Activated CD4-positive, alpha-beta memory T cell treated with anti-CD3 and anti-CD28 coated beads for 36 hours (primary cell): Measurements from ENCODE around the gene TSC22D3. TPM values are rescaled to one million over a fixed set of nuclear protein-coding genes. Genes with fewer than 3 reads are reported as not detected.

Source experiments
- CTCF ChIA-PET: fragments of 350-600 bp; sonication (Branson Sonifier 250); formaldehyde crosslinking; loops from one replicate; lab custom pipeline; 2021; ENCODE audit warnings: antibody characterized with exemption, inconsistent platforms; lab: Charles Lee
- POLR2A ChIA-PET: fragments of 350-600 bp; sonication (Branson Sonifier 250); formaldehyde crosslinking; loops from one replicate; lab custom pipeline; 2021; ENCODE audit warnings: antibody characterized with exemption; lab: Charles Lee
- DNase-seq: peaks from one replicate; pipeline ENCODE4 v3.0.0-alpha.2; 2020
- H3K27ac Mint-ChIP-seq: one replicate; pipeline ENCODE4 v1.8.0; 2021; ENCODE audit warnings: mixed read lengths
- H3K27me3 Mint-ChIP-seq: one replicate; pipeline ENCODE4 v1.8.0; 2021; ENCODE audit warnings: mixed read lengths
- H3K36me3 Mint-ChIP-seq: one replicate; pipeline ENCODE4 v1.8.0; 2021; ENCODE audit warnings: mixed read lengths
- H3K4me1 Mint-ChIP-seq: one replicate; pipeline ENCODE4 v1.8.0; 2021; ENCODE audit warnings: low read depth, mixed read lengths
- H3K4me3 Mint-ChIP-seq: one replicate; pipeline ENCODE4 v1.8.0; 2021; ENCODE audit warnings: mild to moderate bottlenecking, mixed read lengths
- H3K9me3 Mint-ChIP-seq: one replicate; pipeline ENCODE4 v1.8.0; 2021; ENCODE audit warnings: mixed read lengths
- intact Hi-C: fragments of 100-400 bp; cut with micrococcal nuclease; formaldehyde crosslinking; loops from one replicate; pipeline ENCODE4 v1.15.1; 2023
- total RNA-seq, 2 experiments: library from RNA; stranded (reverse); gene quantifications; one replicate each; pipeline ENCODE4 v1.2.3, GENCODE V29; 2021

TSC22D3 gene
- total RNA-seq, 2 experiments from 2014 or later, result 26.0 to 28.2 TPM

DNA sequence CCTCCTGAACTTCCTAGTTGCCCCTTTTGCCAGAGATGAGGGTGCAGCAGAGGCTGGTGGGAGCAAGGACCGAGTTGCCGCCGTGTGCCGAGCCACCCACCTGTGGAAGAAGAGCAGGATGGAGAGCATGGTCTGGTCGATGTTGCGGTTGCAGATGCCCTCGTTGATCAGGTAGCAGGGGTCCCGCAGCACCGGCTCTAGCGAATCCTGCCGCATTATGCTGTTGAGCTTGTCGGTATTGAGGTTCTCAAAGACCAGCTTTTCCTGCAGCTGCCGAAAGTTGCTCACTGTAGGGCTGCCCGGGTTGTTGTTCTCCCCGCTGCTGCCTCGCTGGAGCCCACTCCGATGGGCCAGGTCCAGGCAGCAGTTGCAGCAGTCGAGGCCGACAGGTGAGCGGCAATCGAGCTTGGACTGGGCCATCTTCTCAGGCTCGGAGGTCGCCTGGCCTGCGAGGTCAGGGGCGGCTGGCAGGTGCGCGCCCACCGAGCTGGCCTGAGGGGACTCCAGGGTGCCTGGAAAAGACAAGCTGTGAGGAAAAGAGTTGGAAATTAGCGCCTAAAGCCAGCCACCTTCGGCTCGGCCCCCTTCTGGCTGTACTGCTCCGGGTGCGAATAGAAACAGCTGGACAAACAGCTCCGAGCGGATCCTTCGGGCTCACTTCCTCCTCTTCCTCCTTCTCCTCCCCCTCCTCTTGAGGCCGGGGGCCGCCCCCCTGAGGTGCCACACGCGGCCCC is 420 bp downstream of the TSC22D3 start:
- DNase-seq, result no peak
- ChIA-PET CTCF (interaction anchor here (0.6 to 8.1 kb wide), 13 partner anchors 21 to 237 kb away, joined by 3 to 194 read pairs (median 5); partner anchors contain the start of gene PRPS1), POLR2A (interaction anchor here (1.2 to 1.9 kb wide), 2 partner anchors 102 to 147 kb away, joined by 6 to 9 read pairs; partner anchors contain the start of gene PRPS1)
- peaks cover 7% of the 10 kb centered on the region for H3K4me1 Mint-ChIP-seq
- H3K36me3 Mint-ChIP-seq, result no peaks in the 10 kb centered on the region
- H3K4me3 Mint-ChIP-seq, result peak overlapping the region; percentile 86
- H3K27ac Mint-ChIP-seq, result no peak overlapping the region
- intact Hi-C loops, result loop anchor here (5.0 kb wide), 1 partner anchor 52 kb away; the partner anchor contains the start of gene MID2
- H3K9me3 Mint-ChIP-seq, result no peaks in the 10 kb centered on the region
- H3K27me3 Mint-ChIP-seq, result no peaks in the 10 kb centered on the region

DNA sequence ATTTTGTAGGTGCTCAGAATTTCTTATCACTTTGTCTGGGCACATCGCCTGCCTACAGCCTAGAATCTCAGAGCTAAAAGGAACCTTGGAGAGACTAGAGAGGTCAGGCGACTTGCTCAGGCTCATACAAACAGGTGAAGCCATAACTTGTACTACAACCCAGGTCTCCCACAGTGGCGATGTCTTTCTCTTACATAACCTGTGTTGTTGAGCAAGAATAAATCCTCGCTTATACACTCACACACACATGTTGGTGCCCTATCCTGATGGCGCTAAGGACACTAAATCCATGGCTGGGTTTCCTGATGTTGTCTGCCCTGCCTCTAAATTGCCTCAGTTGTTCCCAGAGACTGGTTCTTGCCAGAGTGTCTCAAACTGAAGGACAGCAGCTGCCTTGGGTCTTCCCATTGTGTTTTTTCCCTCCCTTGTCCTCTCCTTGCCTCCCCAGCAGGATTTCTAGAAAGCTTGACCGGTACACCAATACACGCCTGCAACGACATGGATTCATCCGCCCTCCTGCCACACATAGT is 1.6 kb downstream of the TSC22D3 start:
- DNase-seq, result no peak
- CTCF ChIA-PET, result interaction anchor here (2.0 to 8.1 kb wide), 4 partner anchors 33 to 117 kb away, joined by 7 to 194 read pairs (median 52); no protein-coding TSS in a partner anchor
- peaks cover 7% of the 10 kb centered on the region for H3K4me1 Mint-ChIP-seq
- no peaks in the 10 kb centered on the region for H3K9me3 Mint-ChIP-seq
- intact Hi-C loops, result no loop called here
- no peak overlapping the region for H3K27ac Mint-ChIP-seq
- H3K27me3 Mint-ChIP-seq, result no peaks in the 10 kb centered on the region
- POLR2A ChIA-PET, result no interaction called here
- no peak overlapping the region for H3K4me3 Mint-ChIP-seq
- H3K36me3 Mint-ChIP-seq, result no peaks in the 10 kb centered on the region

DNA sequence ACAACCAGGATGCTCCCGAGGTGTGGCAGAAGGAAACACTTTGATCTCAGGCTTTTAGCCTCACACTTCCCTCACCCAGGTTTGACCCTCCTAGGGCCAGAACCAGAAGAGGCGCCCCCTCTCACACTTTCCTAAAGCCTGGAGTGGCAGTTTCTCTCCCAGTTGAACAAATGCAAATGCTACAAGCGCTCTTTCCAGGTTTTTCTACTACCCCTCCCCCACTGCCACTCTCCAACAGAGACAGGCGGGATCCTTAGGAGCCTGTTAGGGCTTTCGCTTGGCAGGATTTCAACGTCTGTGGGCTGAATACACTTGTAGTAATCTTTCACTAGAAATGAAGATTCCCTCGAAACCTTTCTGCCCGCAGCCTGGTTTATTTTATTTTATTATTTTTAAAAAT is 2.4 kb downstream of the TSC22D3 start:
- no peaks in the 10 kb centered on the region for H3K36me3 Mint-ChIP-seq
- H3K27ac Mint-ChIP-seq, result no peak overlapping the region
- intact Hi-C loops, result no loop called here
- H3K4me1 Mint-ChIP-seq, result peaks cover 7% of the 10 kb centered on the region
- CTCF ChIA-PET, result interaction anchor here (8.1 kb wide), 1 partner anchor 116 kb away, joined by 194 read pairs; no protein-coding TSS in a partner anchor
- POLR2A ChIA-PET, result no interaction called here
- no peaks in the 10 kb centered on the region for H3K9me3 Mint-ChIP-seq
- H3K4me3 Mint-ChIP-seq, result no peak overlapping the region
- H3K27me3 Mint-ChIP-seq, result no peaks in the 10 kb centered on the region
- DNase-seq, result no peak

DNA sequence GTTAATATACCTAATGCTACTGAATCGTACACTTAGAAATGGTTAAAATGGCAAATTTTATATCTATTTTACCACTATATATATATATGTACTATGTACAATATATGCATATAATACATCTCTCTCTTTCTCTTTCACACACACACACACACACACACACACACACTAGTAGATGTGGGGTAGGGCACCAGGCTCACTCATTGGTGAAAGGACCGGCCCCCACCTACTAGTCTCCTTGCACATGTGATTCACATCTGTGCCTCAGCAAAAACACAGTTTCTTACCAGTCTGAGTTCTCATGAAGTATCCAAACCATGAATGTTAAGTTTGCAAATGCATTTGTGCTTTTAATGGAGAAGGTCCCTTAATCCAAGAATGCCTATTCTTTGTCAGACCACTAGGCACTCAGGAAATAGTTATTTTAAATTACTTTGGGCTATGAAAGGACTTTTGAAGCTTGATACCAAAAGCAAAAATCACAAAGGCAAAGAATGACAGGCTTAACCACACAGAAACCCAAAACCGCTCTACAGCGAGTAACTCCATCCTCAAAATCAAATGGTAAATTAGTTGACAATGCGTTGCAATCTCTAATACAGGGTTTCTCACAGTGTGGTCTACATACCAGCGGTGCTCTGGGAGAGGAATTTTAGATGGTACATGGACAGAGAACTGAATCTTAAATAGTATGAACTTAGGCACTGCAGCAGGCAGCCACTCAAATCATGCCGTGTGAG is 5.8 kb downstream of the TSC22D3 start:
- H3K4me1 Mint-ChIP-seq, result peaks cover 5% of the 10 kb centered on the region
- CTCF ChIA-PET, result no interaction called here
- intact Hi-C loops, result no loop called here
- DNase-seq, result no peak
- no peak overlapping the region for H3K27ac Mint-ChIP-seq
- H3K36me3 Mint-ChIP-seq, result no peaks in the 10 kb centered on the region
- no peaks in the 10 kb centered on the region for H3K27me3 Mint-ChIP-seq
- no peak overlapping the region for H3K4me3 Mint-ChIP-seq
- no peaks in the 10 kb centered on the region for H3K9me3 Mint-ChIP-seq
- POLR2A ChIA-PET, result no interaction called here

DNA sequence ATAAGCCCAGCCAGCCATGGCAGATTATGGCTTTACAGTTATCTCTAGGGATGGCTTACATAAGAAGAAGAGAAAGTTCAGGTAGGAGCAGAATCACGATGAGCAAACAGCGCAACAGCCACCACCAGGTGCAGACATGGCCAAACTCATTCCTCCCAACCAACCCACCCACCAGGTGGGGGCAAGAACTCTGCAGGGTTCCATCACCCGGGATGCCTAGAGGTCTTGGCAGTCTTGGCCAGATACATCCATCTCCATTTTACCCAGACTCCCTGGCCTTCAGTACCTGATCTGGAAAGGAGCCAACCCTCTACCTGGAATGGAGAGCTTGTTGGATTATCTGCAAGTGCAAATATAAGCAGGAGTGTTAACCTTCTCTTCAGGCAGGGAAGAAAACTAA is 7.5 kb downstream of the TSC22D3 start:
- POLR2A ChIA-PET, result no interaction called here
- no peaks in the 10 kb centered on the region for H3K36me3 Mint-ChIP-seq
- H3K27ac Mint-ChIP-seq, result no peak overlapping the region
- H3K9me3 Mint-ChIP-seq, result no peaks in the 10 kb centered on the region
- CTCF ChIA-PET, result interaction anchor here (1.6 kb wide), 1 partner anchor 9 kb away, joined by 3 read pairs; the partner anchor contains the start of gene NCBP2L
- no peaks in the 10 kb centered on the region for H3K27me3 Mint-ChIP-seq
- H3K4me1 Mint-ChIP-seq, result no peaks in the 10 kb centered on the region
- no peak for DNase-seq
- intact Hi-C loops, result no loop called here
- no peak overlapping the region for H3K4me3 Mint-ChIP-seq

DNA sequence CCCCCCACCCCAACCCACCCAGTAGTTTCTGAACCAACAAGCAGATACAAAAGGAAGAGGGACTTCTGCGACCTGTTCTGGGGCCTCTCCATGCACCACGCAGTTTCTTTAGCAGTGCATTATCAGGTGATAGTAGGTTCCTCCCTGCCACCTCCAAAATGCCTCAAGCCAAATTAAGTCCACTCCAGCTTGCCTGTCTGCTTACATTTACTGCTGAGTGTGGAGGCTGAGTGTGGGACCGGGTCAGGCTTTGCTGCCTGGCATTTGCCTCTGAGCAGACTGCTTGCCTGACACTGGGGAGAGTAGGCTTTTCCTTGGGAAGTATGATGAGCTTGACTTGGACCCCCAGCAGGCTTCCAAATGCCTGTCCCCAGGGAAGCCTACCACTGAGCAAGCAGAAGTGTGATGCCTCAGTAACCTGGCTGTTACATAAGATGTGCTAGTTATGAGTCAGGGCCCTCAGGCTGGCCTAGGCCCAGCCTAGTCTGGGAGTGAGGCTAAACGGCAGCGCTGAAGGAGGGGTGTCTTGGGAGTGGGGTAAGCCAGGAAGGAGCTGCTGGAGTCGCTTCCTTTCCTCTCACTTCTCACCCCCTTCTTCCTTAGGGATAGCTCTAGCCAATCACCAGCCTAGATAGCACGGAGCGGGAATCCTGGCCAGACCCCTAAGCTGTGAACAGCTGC is 9.0 kb downstream of the TSC22D3 start:
- no peaks in the 10 kb centered on the region for H3K36me3 Mint-ChIP-seq
- CTCF ChIA-PET, result interaction anchor here (0.9 to 1.9 kb wide), 4 partner anchors 11 to 107 kb away, joined by 3 to 5 read pairs (median 4); partner anchors contain the start of gene NCBP2L
- POLR2A ChIA-PET, result no interaction called here
- intact Hi-C loops, result no loop called here
- no peak overlapping the region for H3K4me3 Mint-ChIP-seq
- no peak for DNase-seq
- H3K27me3 Mint-ChIP-seq, result no peaks in the 10 kb centered on the region
- H3K9me3 Mint-ChIP-seq, result no peaks in the 10 kb centered on the region
- H3K4me1 Mint-ChIP-seq, result no peaks in the 10 kb centered on the region
- no peak overlapping the region for H3K27ac Mint-ChIP-seq

DNA sequence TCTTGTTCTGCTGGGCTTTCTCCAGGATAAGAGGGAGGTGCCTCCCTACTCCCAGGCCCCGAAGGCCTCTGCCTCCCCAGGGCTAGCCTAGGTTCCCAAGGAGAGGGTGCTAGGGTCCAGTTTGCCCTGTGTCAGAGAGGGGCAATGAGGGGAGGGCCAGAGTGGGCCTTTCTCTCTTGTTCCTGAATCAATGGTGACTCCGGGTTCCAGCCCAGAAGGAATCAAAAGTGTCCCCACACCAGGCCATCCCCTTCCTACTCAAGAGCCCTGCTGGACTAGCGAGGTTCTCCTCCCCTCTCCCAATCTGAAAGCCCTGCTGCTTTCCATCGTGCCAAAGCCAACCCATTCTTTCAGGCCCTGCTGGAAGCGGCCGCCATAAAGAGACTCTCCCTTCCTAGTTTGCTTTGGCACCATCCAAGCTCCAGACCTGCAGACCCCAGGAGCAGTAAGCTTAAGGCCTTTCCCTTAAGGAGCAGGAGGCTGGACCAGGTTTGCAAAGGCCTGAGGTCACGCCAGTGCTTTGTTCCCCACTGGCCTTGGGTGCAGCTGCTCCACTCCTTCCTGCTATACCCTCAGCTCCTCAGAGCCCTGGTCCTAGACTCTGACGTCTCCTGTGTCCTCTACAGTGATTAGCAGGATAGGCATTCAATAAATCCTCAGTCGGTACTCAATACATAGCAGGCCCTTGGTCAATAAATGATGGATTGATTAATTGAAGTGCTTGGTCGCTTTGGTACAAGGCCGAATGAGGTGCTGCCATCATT is 10.6 kb downstream of the TSC22D3 start:
- POLR2A ChIA-PET, result no interaction called here
- no peak for DNase-seq
- H3K9me3 Mint-ChIP-seq, result no peaks in the 10 kb centered on the region
- CTCF ChIA-PET, result no interaction called here
- intact Hi-C loops, result no loop called here
- no peaks in the 10 kb centered on the region for H3K36me3 Mint-ChIP-seq
- H3K4me1 Mint-ChIP-seq, result no peaks in the 10 kb centered on the region
- H3K4me3 Mint-ChIP-seq, result no peak overlapping the region
- no peak overlapping the region for H3K27ac Mint-ChIP-seq
- no peaks in the 10 kb centered on the region for H3K27me3 Mint-ChIP-seq

DNA sequence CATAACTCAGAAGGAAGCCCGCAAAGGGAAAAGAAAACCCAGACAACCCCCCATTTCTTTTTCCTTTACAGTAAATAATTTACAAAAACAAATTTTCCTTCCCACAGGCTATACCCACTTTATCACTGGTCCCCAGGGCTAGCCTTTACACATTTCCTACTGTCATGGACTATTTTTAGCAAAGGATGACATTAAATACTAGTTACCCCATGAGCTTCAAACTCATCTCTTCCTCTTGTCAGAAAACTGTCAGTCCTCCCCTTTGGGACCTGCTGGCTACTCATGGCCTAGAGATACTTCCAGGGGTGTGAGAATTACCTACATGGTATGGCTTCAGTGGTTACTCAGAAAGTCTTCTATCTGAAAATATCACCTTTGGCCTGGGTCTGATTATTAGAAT is 11.9 kb downstream of the TSC22D3 start:
- CTCF ChIA-PET, result no interaction called here
- no peaks in the 10 kb centered on the region for H3K9me3 Mint-ChIP-seq
- H3K27ac Mint-ChIP-seq, result no peak overlapping the region
- intact Hi-C loops, result no loop called here
- no peaks in the 10 kb centered on the region for H3K4me1 Mint-ChIP-seq
- POLR2A ChIA-PET, result no interaction called here
- H3K27me3 Mint-ChIP-seq, result no peaks in the 10 kb centered on the region
- no peak overlapping the region for H3K4me3 Mint-ChIP-seq
- no peaks in the 10 kb centered on the region for H3K36me3 Mint-ChIP-seq
- no peak for DNase-seq

DNA sequence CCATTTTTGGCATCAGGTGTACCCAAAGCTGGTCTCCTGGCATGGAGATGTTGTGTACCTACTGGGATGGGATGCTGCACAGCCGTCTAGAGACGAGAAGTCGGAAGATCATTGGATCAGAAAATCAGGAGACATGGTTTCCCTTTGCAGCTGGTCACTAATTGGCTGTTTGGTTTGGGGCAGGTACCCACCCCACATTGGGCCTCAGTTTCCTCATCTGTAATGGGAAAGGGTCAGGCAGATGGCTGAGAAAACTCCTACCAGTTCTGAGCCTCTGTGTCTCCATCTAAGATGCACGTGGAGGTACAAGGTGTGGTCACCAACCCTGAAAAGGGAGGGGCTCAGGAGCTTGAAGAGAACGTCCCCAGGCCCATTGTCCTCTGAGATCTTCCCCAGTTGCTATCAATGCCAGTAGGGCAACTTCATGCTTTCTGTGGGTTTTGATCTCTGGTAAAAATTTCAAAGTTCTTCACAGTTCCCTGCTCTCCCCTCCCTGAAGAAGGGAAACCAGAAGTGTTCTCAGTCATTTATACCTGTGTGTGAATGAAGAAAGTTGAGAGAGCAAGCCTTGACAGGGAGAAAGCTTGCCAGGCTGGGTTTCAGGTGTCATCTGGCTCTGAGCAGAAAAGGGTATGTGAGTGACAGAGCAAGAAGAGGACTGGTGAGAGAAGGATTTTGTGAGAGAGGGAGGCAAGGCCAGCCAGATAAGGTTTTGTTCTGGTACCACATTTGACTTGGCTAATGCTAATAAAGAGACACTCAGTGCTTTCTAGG is 15.1 kb downstream of the TSC22D3 start:
- Mint-ChIP-seq H3K4me3 (no peak overlapping the region), H3K9me3 (no peaks in the 10 kb centered on the region), H3K36me3 (no peaks in the 10 kb centered on the region), H3K27me3 (no peaks in the 10 kb centered on the region), H3K27ac (no peak overlapping the region), H3K4me1 (peaks cover 6% of the 10 kb centered on the region)
- CTCF ChIA-PET, result no interaction called here
- DNase-seq, result no peak
- intact Hi-C loops, result no loop called here
- POLR2A ChIA-PET, result no interaction called here

DNA sequence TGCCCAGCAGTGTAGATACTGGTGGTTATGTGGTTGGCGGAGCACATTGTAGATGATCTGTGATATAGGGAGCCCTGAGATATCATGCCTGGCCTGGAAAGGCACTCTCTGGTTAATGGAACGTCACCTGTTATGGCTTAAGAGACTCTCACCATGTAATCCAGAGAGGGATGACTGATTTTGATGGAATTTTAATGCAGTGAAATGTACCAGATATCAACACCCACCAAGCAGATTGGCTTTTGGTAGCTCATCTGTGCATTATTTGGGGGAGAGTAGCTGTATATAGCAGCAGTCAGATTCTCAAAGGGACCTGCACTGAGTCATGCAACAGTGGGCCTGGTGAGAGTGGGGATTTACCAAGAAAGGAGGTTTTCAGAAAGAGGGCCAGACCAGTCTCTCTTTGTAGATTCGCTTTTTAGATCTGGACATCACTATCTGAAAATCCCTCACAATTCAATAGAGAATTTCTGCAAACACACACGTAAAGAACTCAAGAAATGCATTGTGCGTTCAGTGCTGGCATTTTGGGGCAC is 17.3 kb downstream of the TSC22D3 start:
- intact Hi-C loops, result no loop called here
- H3K4me1 Mint-ChIP-seq, result peaks cover 7% of the 10 kb centered on the region
- no peaks in the 10 kb centered on the region for H3K27me3 Mint-ChIP-seq
- no peaks in the 10 kb centered on the region for H3K9me3 Mint-ChIP-seq
- no peak overlapping the region for H3K27ac Mint-ChIP-seq
- H3K4me3 Mint-ChIP-seq, result no peak overlapping the region
- no peaks in the 10 kb centered on the region for H3K36me3 Mint-ChIP-seq
- DNase-seq, result no peak
- CTCF ChIA-PET, result no interaction called here
- POLR2A ChIA-PET, result no interaction called here

DNA sequence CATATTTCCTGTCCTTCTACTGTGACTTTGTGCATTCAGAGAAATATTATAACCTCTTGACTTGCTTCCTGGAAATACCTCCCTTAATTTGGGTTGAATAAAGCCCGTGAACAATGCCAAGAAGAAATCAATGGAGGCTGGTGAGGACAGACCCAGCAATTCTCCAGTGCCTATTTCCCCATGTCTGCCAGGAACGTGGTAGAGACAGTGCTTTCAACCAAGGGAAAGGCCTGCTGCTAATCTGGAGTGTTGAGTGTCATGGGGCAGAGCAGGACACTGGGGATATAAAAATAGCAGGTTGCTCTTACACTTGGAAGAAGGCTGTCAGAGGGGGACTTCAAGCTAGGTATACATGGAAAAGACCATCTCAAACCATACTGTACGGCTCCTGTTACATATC is 19.9 kb downstream of the TSC22D3 start:
- Mint-ChIP-seq H3K4me1 (peaks cover 7% of the 10 kb centered on the region), H3K9me3 (no peaks in the 10 kb centered on the region), H3K36me3 (no peaks in the 10 kb centered on the region), H3K27me3 (no peaks in the 10 kb centered on the region), H3K27ac (no peak overlapping the region), H3K4me3 (no peak overlapping the region)
- no peak for DNase-seq
- POLR2A ChIA-PET, result no interaction called here
- intact Hi-C loops, result no loop called here
- CTCF ChIA-PET, result no interaction called here
